ENCODE data around the gene ONECUT3. TPM values are rescaled to one million over a fixed set of nuclear protein-coding genes. Genes with fewer than 3 reads are reported as not detected.
"Not testable (repeated sequence)": the region's sequence is repeated elsewhere in the genome, so short reads cannot be mapped to it uniquely, and the experiment has no call there.

Gene ONECUT3
- polyA plus RNA-seq, 1 donor (not counting 4 experiments of a cell fraction or from before 2014, with no cell fraction given), result 0.01 TPM

GRCh38 chr19:1758959-1759903, 5.9 kb downstream of the ONECUT3 start:
- TF ChIP-seq CTCF (optimal IDR thresholded peaks at IDR 0.05 in 1 of 3, IDR thresholded peaks at IDR 0.05 in 1 of 3, conservative IDR thresholded peaks at IDR 0.05 in 1 of 3; ENCODE audit: extremely low read depth in 1 of 3, insufficient read depth in 2 of 3, low read length in 3 of 3) (no peak), EZH2 (IDR thresholded peaks at IDR 0.05; ENCODE audit: low read length) (no peak)
- no peaks in the 10 kb centered on the region for H3K9me1 ChIP-seq (ENCODE audit: control insufficient read depth, extremely low read depth, insufficient read depth, low read length)
- H3K9me3 ChIP-seq (ENCODE audit: control insufficient read depth, low read depth, low read length), result no peaks in the 10 kb centered on the region
- DNase-seq (ENCODE audit: low read depth, low spot score) (no peak), FAIRE-seq (no peak)
- H3K79me2 ChIP-seq (ENCODE audit: control insufficient read depth, insufficient read depth, low read length), result no peaks in the 10 kb centered on the region
- no peak overlapping the region for H3K9ac ChIP-seq (ENCODE audit: control insufficient read depth, extremely low read depth, insufficient read depth, low read length)
- no peak overlapping the region for H3K27ac ChIP-seq (ENCODE audit: control insufficient read depth, insufficient read depth, low read length)
- no peak overlapping the region for H2AFZ ChIP-seq (ENCODE audit: control insufficient read depth, low read length)
- H3K36me3 ChIP-seq (ENCODE audit: control insufficient read depth in 2 of 2, extremely low read depth in 1 of 2, insufficient read depth in 2 of 2, low read length in 2 of 2), result no peaks in the 10 kb centered on the region
- dilution Hi-C loops (cut with MboI; ENCODE audit: extremely low pct_ligation_motif_present, low sequenced_read_pairs), result no loop called here
- H3K27me3 ChIP-seq (ENCODE audit: control insufficient read depth, extremely low read depth, insufficient read depth, low read length), result peaks cover 96% of the 10 kb centered on the region
- no peak overlapping the region for H3K4me2 ChIP-seq (ENCODE audit: control insufficient read depth, extremely low read depth, insufficient read depth, low read depth, low read length)
- no peak overlapping the region for H3K4me3 ChIP-seq (ENCODE audit: control insufficient read depth in 2 of 3, extremely low read depth in 1 of 3, insufficient read depth in 2 of 3, low read depth in 1 of 3, low read length in 3 of 3)
- no peaks in the 10 kb centered on the region for H3K4me1 ChIP-seq (ENCODE audit: control insufficient read depth, extremely low read depth, insufficient read depth, low read length)
- peaks cover 3% of the 10 kb centered on the region for H4K20me1 ChIP-seq (ENCODE audit: control insufficient read depth, extremely low read depth, insufficient read depth, low read length)

GRCh38 chr19:1760020-1760419, 6.7 kb downstream of the ONECUT3 start:
- H3K9me3 ChIP-seq (ENCODE audit: control insufficient read depth, low read depth, low read length), result no peaks in the 10 kb centered on the region
- DNase-seq (ENCODE audit: low read depth, low spot score) (no peak), FAIRE-seq (no peak)
- H3K4me1 ChIP-seq (ENCODE audit: control insufficient read depth, extremely low read depth, insufficient read depth, low read length), result no peaks in the 10 kb centered on the region
- H3K79me2 ChIP-seq (ENCODE audit: control insufficient read depth, insufficient read depth, low read length), result no peaks in the 10 kb centered on the region
- H3K4me3 ChIP-seq (ENCODE audit: control insufficient read depth in 2 of 3, extremely low read depth in 1 of 3, insufficient read depth in 2 of 3, low read depth in 1 of 3, low read length in 3 of 3), result no peak overlapping the region
- dilution Hi-C loops (cut with MboI; ENCODE audit: extremely low pct_ligation_motif_present, low sequenced_read_pairs), result no loop called here
- H3K27me3 ChIP-seq (ENCODE audit: control insufficient read depth, extremely low read depth, insufficient read depth, low read length), result peaks cover 98% of the 10 kb centered on the region
- H3K9me1 ChIP-seq (ENCODE audit: control insufficient read depth, extremely low read depth, insufficient read depth, low read length), result no peaks in the 10 kb centered on the region
- peak; percentile 39 for TF ChIP-seq EZH2 (IDR thresholded peaks at IDR 0.05; ENCODE audit: low read length)
- no peak for TF ChIP-seq CTCF (optimal IDR thresholded peaks at IDR 0.05 in 1 of 3, IDR thresholded peaks at IDR 0.05 in 1 of 3, conservative IDR thresholded peaks at IDR 0.05 in 1 of 3; ENCODE audit: extremely low read depth in 1 of 3, insufficient read depth in 2 of 3, low read length in 3 of 3)
- H3K4me2 ChIP-seq (ENCODE audit: control insufficient read depth, extremely low read depth, insufficient read depth, low read depth, low read length), result no peak overlapping the region
- H2AFZ ChIP-seq (ENCODE audit: control insufficient read depth, low read length), result no peak overlapping the region
- no peaks in the 10 kb centered on the region for H3K36me3 ChIP-seq (ENCODE audit: control insufficient read depth in 2 of 2, extremely low read depth in 1 of 2, insufficient read depth in 2 of 2, low read length in 2 of 2)
- no peak overlapping the region for H3K9ac ChIP-seq (ENCODE audit: control insufficient read depth, extremely low read depth, insufficient read depth, low read length)
- H3K27ac ChIP-seq (ENCODE audit: control insufficient read depth, insufficient read depth, low read length), result no peak overlapping the region
- peaks cover 3% of the 10 kb centered on the region for H4K20me1 ChIP-seq (ENCODE audit: control insufficient read depth, extremely low read depth, insufficient read depth, low read length)

- H3K9me3 ChIP-seq (ENCODE audit: control insufficient read depth, low read depth, low read length); H3K4me2 ChIP-seq (ENCODE audit: control insufficient read depth, extremely low read depth, insufficient read depth, low read depth, low read length); FAIRE-seq; H3K4me3 ChIP-seq (ENCODE audit: control insufficient read depth in 2 of 3, extremely low read depth in 1 of 3, insufficient read depth in 2 of 3, low read depth in 1 of 3, low read length in 3 of 3); H3K36me3 ChIP-seq (ENCODE audit: control insufficient read depth in 2 of 2, extremely low read depth in 1 of 2, insufficient read depth in 2 of 2, low read length in 2 of 2); H3K4me1 ChIP-seq (ENCODE audit: control insufficient read depth, extremely low read depth, insufficient read depth, low read length); H2AFZ ChIP-seq (ENCODE audit: control insufficient read depth, low read length); H3K27ac ChIP-seq (ENCODE audit: control insufficient read depth, insufficient read depth, low read length); H3K9ac ChIP-seq (ENCODE audit: control insufficient read depth, extremely low read depth, insufficient read depth, low read length); dilution Hi-C loops (cut with MboI; ENCODE audit: extremely low pct_ligation_motif_present, low sequenced_read_pairs); H3K9me1 ChIP-seq (ENCODE audit: control insufficient read depth, extremely low read depth, insufficient read depth, low read length); DNase-seq (ENCODE audit: low read depth, low spot score); H4K20me1 ChIP-seq (ENCODE audit: control insufficient read depth, extremely low read depth, insufficient read depth, low read length); H3K79me2 ChIP-seq (ENCODE audit: control insufficient read depth, insufficient read depth, low read length): not testable (repeated sequence)
- peaks cover 98% of the 10 kb centered on the region for H3K27me3 ChIP-seq (ENCODE audit: control insufficient read depth, extremely low read depth, insufficient read depth, low read length)
Observed at GRCh38 chr19:1760786-1761527, 7.7 kb downstream of the ONECUT3 start.

Data from keratinocyte (primary cell).